GM12892 (cell line): Measurements from ENCODE around the gene AOPEP.

ENCODE experiments used
- DNase-seq: peaks from one replicate; pipeline ENCODE4 v3.0.0; 2011; ENCODE audit not compliant: insufficient read length
- FAIRE-seq: peaks from 2 replicates; lab custom pipeline; 2011; peaks lifted over from hg19 to GRCh38; lab: Jason Lieb, UNC
- POLR2A ChIP-seq: IDR thresholded peaks from 2 replicates; pipeline ENCODE4 v1.6.1; 2011; ENCODE audit warnings: low read depth, low read length, control low read depth
- POLR2AphosphoS5 ChIP-seq: IDR thresholded peaks from 2 replicates; pipeline ENCODE4 v1.6.1; 2011; ENCODE audit warnings: low read depth, low read length, control low read depth
- TAF1 ChIP-seq: IDR thresholded peaks from 2 replicates; pipeline ENCODE4 v1.6.1; 2011; ENCODE audit warnings: low read depth, mild to moderate bottlenecking, control low read depth, low read length, borderline replicate concordance

Gene AOPEP

DNA sequence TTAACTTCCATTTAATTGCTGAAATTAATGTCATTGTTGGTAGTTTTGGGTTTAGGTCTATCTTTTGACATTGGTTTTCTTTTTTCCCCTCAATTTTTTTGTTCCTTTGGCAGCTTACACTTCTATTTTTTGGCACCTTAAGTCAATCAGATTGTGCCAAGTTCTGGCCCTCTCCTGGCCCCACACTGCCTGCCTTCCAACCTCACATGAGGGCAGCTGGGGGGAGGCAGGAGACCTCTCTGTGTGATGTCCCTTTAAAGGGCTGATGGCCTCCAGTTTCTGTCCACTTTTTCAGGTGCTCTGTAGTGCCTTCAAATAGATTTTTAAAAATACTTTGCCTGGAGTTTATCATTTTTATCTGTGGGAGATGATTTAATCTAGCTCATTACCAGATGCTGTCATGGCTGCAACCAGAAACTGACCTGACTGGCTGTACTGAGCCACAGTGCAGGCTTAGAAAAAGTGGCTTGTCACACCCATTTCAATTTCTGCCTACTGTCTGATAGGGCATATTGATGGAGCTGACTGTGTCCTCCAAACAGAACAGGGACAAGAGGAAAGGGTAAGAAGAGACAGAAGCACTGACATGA is 394.4 kb downstream of the AOPEP start:
- DNase-seq (no peak), FAIRE-seq (no peak)
- TF ChIP-seq POLR2AphosphoS5 (no peak), TAF1 (no peak), POLR2A (no peak)

DNA sequence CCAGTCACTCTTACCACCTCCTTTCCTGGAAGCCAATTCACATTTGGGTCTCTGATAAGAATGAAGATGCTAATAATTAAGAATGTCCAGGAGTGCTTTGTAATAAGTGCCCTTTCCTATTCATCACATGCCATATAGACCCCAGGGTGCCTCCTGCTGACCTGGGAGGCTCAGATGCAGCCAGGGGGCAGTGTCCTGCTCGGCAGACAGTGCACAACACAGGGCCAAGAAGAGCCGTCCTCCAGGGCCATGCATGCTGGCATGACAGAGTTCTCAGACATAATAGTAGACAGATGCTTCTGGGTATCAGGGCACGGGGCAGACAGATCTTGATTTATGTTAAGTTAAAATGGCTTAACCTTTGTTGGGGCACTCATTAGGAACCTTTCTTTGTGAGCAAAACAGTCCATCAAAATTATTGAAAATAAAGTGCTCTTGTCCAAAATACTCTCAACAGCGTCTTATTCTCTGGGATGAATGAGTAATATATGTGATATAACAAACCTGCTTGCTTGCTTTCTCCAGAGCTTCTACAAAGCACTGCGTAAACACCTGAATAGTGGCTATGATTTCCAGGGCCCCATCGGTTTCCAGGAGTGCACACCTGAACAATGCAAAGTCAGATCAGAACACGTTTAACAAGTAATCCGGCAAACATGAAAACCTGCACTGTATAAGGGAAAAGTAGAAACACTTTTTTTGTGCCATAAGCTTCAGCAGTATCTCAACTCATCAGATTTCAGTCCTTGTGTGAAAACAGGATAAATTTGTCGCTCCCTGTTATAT is 398.3 kb downstream of the AOPEP start:
- no peak for DNase-seq
- no peak for FAIRE-seq
- TF ChIP-seq POLR2A (no peak), POLR2AphosphoS5 (no peak), TAF1 (no peak)

DNA sequence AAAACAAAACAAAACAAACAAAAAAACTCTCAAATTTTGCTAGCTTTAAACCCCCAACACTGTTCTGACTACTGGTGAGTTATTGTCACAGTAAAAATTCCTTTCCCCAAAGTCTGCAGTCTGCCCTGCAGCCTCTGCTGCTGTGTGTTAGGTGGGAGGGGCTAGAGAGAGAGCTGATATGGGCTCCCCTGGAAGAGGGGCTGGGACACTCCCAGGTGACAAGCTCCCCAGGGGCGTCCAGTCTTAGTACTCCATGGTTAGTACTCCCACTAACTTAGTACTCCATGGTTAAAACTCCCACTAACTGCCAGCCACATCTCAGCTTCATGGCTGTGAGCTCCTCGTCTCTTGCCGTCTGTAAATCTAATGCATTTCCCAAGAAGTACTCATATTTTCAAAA is 399.2 kb downstream of the AOPEP start:
- DNase-seq: no peak

DNA sequence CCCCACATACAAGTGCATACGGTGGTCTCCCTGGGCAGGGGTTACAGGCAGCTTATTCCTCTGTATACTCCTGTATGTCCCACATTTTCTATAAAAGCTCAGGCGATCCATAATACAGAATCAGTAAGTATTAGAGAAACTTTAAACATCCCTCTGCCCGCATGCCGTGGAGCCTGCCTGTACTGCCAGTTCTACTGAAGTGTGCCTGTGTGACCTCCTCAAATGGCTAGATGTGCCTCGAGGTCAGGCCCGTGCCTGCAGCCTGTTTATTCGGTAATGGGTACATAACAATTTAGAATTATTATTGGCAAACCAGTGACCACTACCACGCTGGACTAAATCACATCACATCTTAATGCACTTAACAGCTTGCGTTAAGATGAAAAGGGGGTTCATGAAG is 400.2 kb downstream of the AOPEP start:
- no peak for TF ChIP-seq TAF1
- TF ChIP-seq POLR2A: no peak
- TF ChIP-seq POLR2AphosphoS5: no peak
- no peak for FAIRE-seq
- no peak for DNase-seq

More for the DNA sequence above, 399.2 kb downstream of the AOPEP start:
- TF ChIP-seq POLR2AphosphoS5: no peak
- TF ChIP-seq TAF1: no peak
- no peak for TF ChIP-seq POLR2A
- no peak for FAIRE-seq

DNA sequence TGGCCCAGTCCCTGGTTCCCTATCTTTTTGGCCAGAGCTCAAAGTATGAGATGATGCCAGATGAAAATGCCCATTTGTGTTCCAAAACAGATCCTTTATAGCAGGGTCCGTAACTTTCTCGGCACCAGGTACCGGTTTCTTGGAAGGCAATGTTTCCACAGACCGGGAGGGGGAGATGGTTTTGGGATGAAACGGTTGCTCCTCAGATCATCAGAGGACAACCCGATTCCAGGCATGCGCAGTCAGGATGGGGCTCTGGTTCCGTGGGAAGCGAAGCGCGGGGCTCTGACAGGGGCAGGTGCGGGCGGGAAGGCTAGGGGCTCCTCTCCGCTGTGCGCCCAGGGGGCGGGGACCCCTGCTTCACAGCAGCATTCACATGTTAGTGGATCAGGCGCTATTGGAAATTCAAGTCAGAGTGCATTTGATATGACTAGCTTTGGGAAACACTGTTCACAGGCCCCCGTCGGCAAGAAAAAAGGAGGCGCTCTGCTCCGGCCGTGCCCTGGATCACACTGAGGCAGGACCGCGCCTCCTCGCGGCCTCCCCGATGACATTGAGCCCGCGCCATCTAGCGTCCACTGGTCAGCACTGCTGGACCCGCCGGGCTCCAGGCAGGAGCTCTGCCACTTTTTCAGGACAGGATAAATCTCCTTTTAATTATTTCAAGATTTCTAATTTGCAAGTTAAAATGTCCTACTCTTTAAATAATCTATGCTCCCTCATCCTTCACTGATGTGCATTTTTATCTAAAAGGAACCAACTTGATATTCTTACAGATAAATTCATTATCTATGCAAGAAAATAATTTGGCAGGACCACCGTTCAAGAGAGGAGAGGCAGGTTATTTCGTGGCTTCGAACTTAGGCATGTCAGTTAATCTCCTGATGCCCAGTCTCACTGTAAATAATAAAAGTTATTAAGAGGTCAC is 401.0 kb downstream of the AOPEP start:
- FAIRE-seq: peak; percentile 72
- TF ChIP-seq TAF1 (no peak), POLR2AphosphoS5 (no peak), POLR2A (no peak)
- DNase-seq: peak; percentile 52

DNA sequence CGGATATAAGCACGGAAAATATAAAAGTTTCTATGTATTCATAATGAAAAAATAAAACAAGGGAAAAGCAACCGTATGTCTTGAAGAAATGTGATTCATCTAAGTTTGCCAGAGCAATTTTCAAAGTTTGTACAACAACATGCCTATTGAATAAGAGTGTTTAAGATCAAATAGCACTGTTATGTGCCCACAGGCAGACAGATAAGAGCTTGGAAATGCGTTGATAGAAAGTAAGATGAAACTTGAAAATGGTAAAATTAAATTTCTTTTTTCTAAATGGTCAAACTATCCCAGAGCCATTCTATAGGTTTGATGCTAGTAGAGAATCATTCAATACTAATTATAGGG is 401.7 kb downstream of the AOPEP start:
- no peak for FAIRE-seq

DNA sequence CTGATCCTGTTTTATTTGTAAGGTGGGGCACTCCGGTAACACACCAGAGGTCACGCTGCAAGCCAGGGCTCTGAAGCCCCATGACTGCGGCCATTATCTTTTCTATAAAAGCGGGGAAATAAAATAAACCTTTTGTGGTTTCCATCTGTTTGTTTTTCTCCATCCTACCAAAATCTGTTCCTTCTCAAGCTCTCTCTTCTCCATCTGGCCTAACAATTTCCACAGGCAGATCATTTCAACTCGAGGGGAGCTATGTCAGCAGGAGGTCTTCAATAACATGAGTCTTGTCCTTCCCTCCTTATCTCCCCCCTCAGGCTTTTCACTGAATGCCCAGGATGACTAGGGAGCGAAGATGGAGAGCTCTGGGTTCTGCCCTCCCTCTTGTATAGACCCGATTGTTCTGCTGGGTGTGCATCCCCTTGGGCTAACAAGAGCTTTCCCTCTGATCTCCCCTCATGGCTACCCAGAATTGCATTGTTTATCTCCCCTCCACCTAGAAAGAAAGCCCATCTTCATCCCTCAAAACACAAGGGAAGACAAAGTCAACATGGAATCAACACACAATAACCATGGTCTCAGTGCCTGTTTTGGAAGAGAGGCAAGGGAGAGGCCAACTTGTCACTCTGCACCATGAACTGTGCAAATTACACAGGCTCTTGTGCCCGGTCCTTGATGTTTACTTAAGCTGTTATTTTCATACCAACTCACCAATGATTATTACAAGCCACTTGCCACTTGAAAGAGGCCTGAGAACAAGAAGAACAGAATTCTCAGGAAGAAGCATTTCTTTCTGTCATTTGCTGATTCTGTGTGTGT is 403.2 kb downstream of the AOPEP start:
- no peak for TF ChIP-seq POLR2A
- TF ChIP-seq POLR2AphosphoS5: no peak
- TF ChIP-seq TAF1: no peak
- DNase-seq: no peak
- FAIRE-seq: no peak

More for the DNA sequence above, 401.7 kb downstream of the AOPEP start:
- TF ChIP-seq TAF1: no peak
- no peak for TF ChIP-seq POLR2A
- TF ChIP-seq POLR2AphosphoS5: no peak
- no peak for DNase-seq

DNA sequence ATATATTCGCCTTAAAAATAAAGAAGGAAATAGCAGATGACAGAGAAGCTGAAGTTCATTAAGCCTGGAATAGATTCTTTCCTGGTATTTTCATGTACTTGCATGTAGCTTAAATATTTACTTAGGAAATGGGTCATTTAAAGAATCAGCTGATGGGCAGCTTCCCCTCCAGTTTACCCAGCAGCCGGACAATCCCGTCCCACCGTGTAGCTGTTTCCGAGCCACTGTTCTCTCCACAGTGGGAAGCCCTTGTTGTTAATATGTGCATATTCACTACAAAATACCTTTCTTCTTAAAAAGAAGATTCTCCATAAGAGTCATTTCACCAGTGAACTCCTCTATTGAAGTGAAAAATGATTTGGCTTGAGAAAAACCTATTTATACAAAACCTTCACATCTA is 404.0 kb downstream of the AOPEP start:
- DNase-seq (no peak), FAIRE-seq (no peak)
- TF ChIP-seq POLR2A: no peak
- TF ChIP-seq POLR2AphosphoS5: no peak
- TF ChIP-seq TAF1: no peak

DNA sequence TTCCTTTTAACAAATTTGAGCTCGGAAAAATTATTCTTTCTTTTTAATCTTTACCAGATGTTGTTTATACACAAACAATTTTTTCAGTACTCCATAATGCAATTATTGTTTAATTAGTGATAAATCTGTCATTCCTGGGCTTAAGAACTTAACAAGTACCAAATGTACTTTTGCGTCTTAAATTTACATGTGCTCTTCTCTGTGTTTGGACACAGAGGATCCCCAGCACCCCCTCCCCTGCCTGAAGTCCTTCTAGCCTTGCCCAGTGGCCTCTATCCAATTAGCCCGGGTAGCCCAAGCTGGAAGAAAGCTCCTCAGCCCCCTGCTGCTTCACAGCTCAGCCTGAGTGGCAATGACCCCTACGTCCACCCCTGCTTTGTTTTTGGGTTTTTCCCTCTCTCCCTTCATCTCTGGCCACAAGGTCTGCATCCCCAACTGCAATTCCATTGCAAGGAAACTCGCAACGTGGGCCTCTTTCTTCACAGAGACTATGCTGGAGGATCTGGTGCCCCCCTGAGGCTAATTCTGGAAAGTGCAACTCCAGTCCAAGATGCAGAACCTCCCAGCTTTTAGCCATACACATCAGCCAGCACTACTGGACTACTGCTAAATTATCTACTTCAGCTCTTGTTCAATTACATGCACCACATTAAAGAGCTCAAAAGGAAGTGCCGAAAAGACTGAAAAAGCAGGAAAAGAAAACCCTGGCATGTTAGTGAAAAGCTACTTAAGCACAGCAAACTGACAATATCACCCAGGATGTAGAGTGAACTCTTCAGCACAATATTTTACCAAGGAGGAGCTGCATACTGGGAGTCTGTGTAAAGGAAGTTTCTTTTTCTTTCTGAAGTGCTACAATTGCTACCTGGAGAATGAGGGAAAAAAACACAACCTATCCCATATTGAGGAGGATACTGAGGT is 404.8 kb downstream of the AOPEP start:
- peak; percentile 14 for FAIRE-seq
- peak; percentile 43 for DNase-seq
- TF ChIP-seq POLR2AphosphoS5: no peak
- TF ChIP-seq TAF1: no peak
- TF ChIP-seq POLR2A: no peak
